H1 (cell line): ENCODE results near the gene MRC2. TPM values are rescaled to one million over a fixed set of nuclear protein-coding genes. Genes with fewer than 3 reads are reported as not detected.

Experiments
- CTCF ChIA-PET: fragments of 300-600 bp; sonication (Branson Sonifier 250); formaldehyde crosslinking; loops from one replicate; lab custom pipeline; 2021; ENCODE audit not compliant: partially characterized antibody; lab: Charles Lee
- POLR2A ChIA-PET: fragments of 300-600 bp; sonication (Branson Sonifier 250); formaldehyde crosslinking; loops from one replicate; lab custom pipeline; 2021; ENCODE audit warnings: inconsistent platforms; ENCODE audit not compliant: partially characterized antibody; lab: Charles Lee
- DNase-seq, 2 experiments: peaks; one replicate each; pipeline versions ENCODE4 v3.0.0 to v3.0.0-alpha.2; 2010 to 2022; ENCODE audit warnings: low spot score in 2 of 2, low read depth in 1 of 2, mixed read lengths in 1 of 2
- FAIRE-seq: peaks from 2 replicates; lab custom pipeline; 2011; peaks lifted over from hg19 to GRCh38; lab: Jason Lieb, UNC
- H2AFZ ChIP-seq: 2 replicates; pipeline ENCODE4 v1.8.1; 2012; ENCODE audit warnings: low read length, inconsistent platforms
- H2AK5ac ChIP-seq: 2 replicates; pipeline ENCODE4 v1.6.1; 2013; ENCODE audit warnings: low read depth, low read length
- H2BK120ac ChIP-seq: replicated peaks from 2 replicates; pipeline ENCODE3; 2013; ENCODE audit warnings: low read depth, low read length, inconsistent platforms
- H2BK12ac ChIP-seq: 2 replicates; pipeline ENCODE4 v1.6.1; 2013; ENCODE audit warnings: low read depth, low read length
- H2BK15ac ChIP-seq: 2 replicates; pipeline ENCODE4 v1.6.1; 2013; ENCODE audit warnings: low read length
- H2BK20ac ChIP-seq: 2 replicates; pipeline ENCODE4 v1.6.1; 2013; ENCODE audit warnings: low read length
- H2BK5ac ChIP-seq: 2 replicates; pipeline ENCODE4 v1.6.1; 2013; ENCODE audit warnings: low read depth, low read length
- H3K14ac ChIP-seq: 2 replicates; pipeline ENCODE4 v1.6.1; 2013; ENCODE audit warnings: inconsistent platforms; ENCODE audit not compliant: insufficient read length
- H3K18ac ChIP-seq: 2 replicates; pipeline ENCODE4 v1.6.1; 2013; ENCODE audit warnings: low read length; ENCODE audit errors: extremely low read depth
- H3K23ac ChIP-seq: 2 replicates; pipeline ENCODE4 v1.6.1; 2013; ENCODE audit warnings: inconsistent platforms; ENCODE audit not compliant: insufficient read length
- H3K23me2 ChIP-seq: 2 replicates; pipeline ENCODE4 v1.6.1; 2013; ENCODE audit warnings: low read depth, low read length
- H3K27ac ChIP-seq: 2 replicates; pipeline ENCODE4 v1.6.1; 2011; ENCODE audit warnings: low read depth, low read length, inconsistent platforms
- H3K27me3 ChIP-seq, 4 experiments: replicated peaks in 1 of 4; 1 replicate in 1 of 4; 2 replicates in 3 of 4; pipeline versions ENCODE4 v1.6.1 to v1.8.1; 2011 to 2013; ENCODE audit warnings: low read length in 3 of 4, mild to moderate bottlenecking in 3 of 4, inconsistent platforms in 2 of 4, mixed read lengths in 2 of 4, moderate library complexity in 1 of 4; ENCODE audit not compliant: control insufficient read depth in 3 of 4, insufficient read depth in 3 of 4; ENCODE audit errors: extremely low read depth in 1 of 4
- H3K36me3 ChIP-seq, 4 experiments: 2 replicates each; pipeline versions ENCODE4 v1.6.1 to v1.8.1; 2011 to 2013; ENCODE audit warnings: mild to moderate bottlenecking in 4 of 4, low read length in 3 of 4, moderate library complexity in 2 of 4, control low read depth in 1 of 4, inconsistent platforms in 1 of 4; ENCODE audit not compliant: insufficient read depth in 4 of 4, control insufficient read depth in 2 of 4
- H3K4ac ChIP-seq: replicated peaks from 2 replicates; pipeline ENCODE3; 2013; ENCODE audit warnings: low read length, low read depth, mixed read lengths, inconsistent platforms; ENCODE audit not compliant: insufficient read length
- H3K4me1 ChIP-seq, 4 experiments: replicated peaks in 1 of 4; 1 replicate in 1 of 4; 2 replicates in 3 of 4; pipeline versions ENCODE4 v1.6.1 to v1.8.1; 2011 to 2013; ENCODE audit warnings: low read length in 3 of 4, inconsistent platforms in 2 of 4, mixed read lengths in 1 of 4; ENCODE audit not compliant: insufficient read depth in 4 of 4, control insufficient read depth in 3 of 4
- H3K4me2 ChIP-seq, 2 experiments: 2 replicates each; pipeline versions ENCODE4 v1.6.1 to v1.8.1; 2011 to 2013; ENCODE audit warnings: low read depth in 2 of 2, low read length in 2 of 2, control low read depth in 1 of 2, inconsistent platforms in 1 of 2, mild to moderate bottlenecking in 1 of 2; ENCODE audit not compliant: insufficient read depth in 1 of 2
- H3K4me3 ChIP-seq, 4 experiments: fragments of 200-600, 300-600 bp in 1 of 4; sonication (generic), shearing (Covaris generic), sonication (Bioruptor Twin) in 1 of 4; 2 replicates each; pipeline versions ENCODE4 v1.5.1 to v1.8.1; 2011 to 2016; ENCODE audit warnings: low read length in 4 of 4, low read depth in 3 of 4, control low read depth in 2 of 4, inconsistent platforms in 2 of 4, mild to moderate bottlenecking in 2 of 4, mixed read lengths in 1 of 4, moderate library complexity in 1 of 4; ENCODE audit not compliant: insufficient read depth in 2 of 4; ENCODE audit errors: extremely low read depth in 1 of 4
- H3K56ac ChIP-seq: replicated peaks from 2 replicates; pipeline ENCODE3; 2013; ENCODE audit warnings: low read depth, mild to moderate bottlenecking, mixed read lengths, low read length, inconsistent platforms; ENCODE audit not compliant: insufficient read length
- H3K79me1 ChIP-seq: 2 replicates; pipeline ENCODE4 v1.6.1; 2013; ENCODE audit warnings: low read depth, low read length, control low read depth
- H3K79me2 ChIP-seq, 2 experiments: 2 replicates each; pipeline versions ENCODE4 v1.6.1 to v1.8.1; 2012 to 2013; ENCODE audit warnings: low read length in 2 of 2, mild to moderate bottlenecking in 2 of 2, inconsistent platforms in 1 of 2; ENCODE audit not compliant: insufficient read depth in 2 of 2, control insufficient read depth in 1 of 2
- H3K9ac ChIP-seq, 4 experiments: replicated peaks in 1 of 4; 1 replicate in 1 of 4; 2 replicates in 3 of 4; pipeline versions ENCODE4 v1.6.1 to v1.8.1; 2011 to 2013; ENCODE audit warnings: low read depth in 3 of 4, low read length in 3 of 4, control low read depth in 2 of 4, mild to moderate bottlenecking in 2 of 4, moderate library complexity in 2 of 4, inconsistent platforms in 1 of 4; ENCODE audit errors: extremely low read depth in 1 of 4
- H3K9me3 ChIP-seq, 2 experiments: 2 replicates each; pipeline versions ENCODE4 v1.6.1 to v1.8.1; 2012 to 2013; ENCODE audit warnings: mild to moderate bottlenecking in 2 of 2, moderate library complexity in 2 of 2, control low read depth in 1 of 2, inconsistent platforms in 1 of 2, low read depth in 1 of 2, low read length in 1 of 2, mixed read lengths in 1 of 2; ENCODE audit not compliant: insufficient read depth in 2 of 2
- H4K20me1 ChIP-seq, 2 experiments: replicated peaks in 1 of 2; 2 replicates each; pipeline versions ENCODE3 to v1.8.1; 2011 to 2013; ENCODE audit warnings: inconsistent platforms in 2 of 2, low read length in 2 of 2, mild to moderate bottlenecking in 1 of 2; ENCODE audit not compliant: insufficient read depth in 2 of 2, control insufficient read depth in 1 of 2
- H4K5ac ChIP-seq: 2 replicates; pipeline ENCODE4 v1.6.1; 2013; ENCODE audit warnings: low read length, low read depth, mixed read lengths, inconsistent platforms; ENCODE audit not compliant: insufficient read length
- H4K8ac ChIP-seq: 2 replicates; pipeline ENCODE4 v1.8.0; 2013; ENCODE audit warnings: mild to moderate bottlenecking, moderate library complexity, low read length, inconsistent platforms; ENCODE audit not compliant: insufficient read depth; ENCODE audit errors: extremely low read depth
- H4K91ac ChIP-seq: replicated peaks from 2 replicates; pipeline ENCODE3; 2013; ENCODE audit warnings: low read length, mixed read lengths, inconsistent platforms; ENCODE audit not compliant: insufficient read length
- ASH2L ChIP-seq: fragments of 200-600, 300-600 bp; sonication (generic); IDR thresholded peaks from one replicate; pipeline ENCODE4 v1.7.1; 2017; ENCODE audit warnings: low read length
- BACH1 ChIP-seq: IDR thresholded peaks from 2 replicates; pipeline ENCODE4 v1.6.1; 2012; ENCODE audit warnings: low read length, improper control_type of control experiment
- CTBP2 ChIP-seq: IDR thresholded peaks from 2 replicates; pipeline ENCODE4 v1.7.0; 2011; ENCODE audit warnings: borderline replicate concordance, mild to moderate bottlenecking, moderate library complexity, mixed read lengths, low read length; ENCODE audit not compliant: insufficient read depth, insufficient read length
- FOSL1 ChIP-seq: IDR thresholded peaks from 2 replicates; pipeline ENCODE4 v1.6.1; 2011; ENCODE audit warnings: mild to moderate bottlenecking, low read depth, low read length, moderate library complexity; ENCODE audit not compliant: insufficient read depth
- HDAC2 ChIP-seq, 2 experiments: fragments of 300-600 bp in 1 of 2; sonication (generic) in 1 of 2; IDR thresholded peaks; 2 replicates each; pipeline ENCODE4 v1.6.1; 2011 to 2012; ENCODE audit warnings: low read depth in 2 of 2, low read length in 2 of 2, mild to moderate bottlenecking in 2 of 2, moderate library complexity in 2 of 2, borderline replicate concordance in 1 of 2, inconsistent platforms in 1 of 2
- JUND ChIP-seq: IDR thresholded peaks from 2 replicates; pipeline ENCODE4 v1.6.1; 2011; ENCODE audit warnings: mild to moderate bottlenecking, improper control_type of control experiment, low read length
- KDM5A ChIP-seq: fragments of 200-600 bp; IDR thresholded peaks from 2 replicates; pipeline ENCODE4 v1.7.1; 2012; ENCODE audit warnings: mild to moderate bottlenecking, low read length, inconsistent platforms, mixed read lengths
- RFX5 ChIP-seq: IDR thresholded peaks from 2 replicates; pipeline ENCODE4 v1.6.1; 2011; ENCODE audit warnings: low read depth, low read length, improper control_type of control experiment, borderline replicate concordance
- SAP30 ChIP-seq: fragments of 300-600 bp; sonication (generic); IDR thresholded peaks from 2 replicates; pipeline ENCODE4 v1.7.1; 2012; ENCODE audit warnings: low read length, moderate library complexity, mild to moderate bottlenecking, inconsistent platforms; ENCODE audit not compliant: insufficient read depth, insufficient replicate concordance
- SIN3A ChIP-seq, 2 experiments: IDR thresholded peaks in 1 of 2; conservative IDR thresholded peaks in 1 of 2; 2 replicates each; pipeline ENCODE4 v1.6.1; 2011 to 2012; ENCODE audit warnings: low read length in 2 of 2, improper control_type of control experiment in 1 of 2, low read depth in 1 of 2, mild to moderate bottlenecking in 1 of 2
- SIRT6 ChIP-seq: IDR thresholded peaks from one replicate; pipeline ENCODE4 v1.7.1; 2012; ENCODE audit warnings: low read length, inconsistent platforms
- SIX5 ChIP-seq: IDR thresholded peaks from 2 replicates; pipeline ENCODE4 v1.6.1; 2011; ENCODE audit warnings: mild to moderate bottlenecking, low read depth, low read length
- WGBS, 2 experiments: shearing (Covaris generic) in 1 of 2; methylation state at CpG; one replicate each; pipeline versions ENCODE4 v1.1.6 to v1.1.7; 2013 to 2015; ENCODE audit warnings: low lambda C conversion rate in 2 of 2, mixed read lengths in 2 of 2, inconsistent platforms in 1 of 2, low coverage in 1 of 2, missing lambda C conversion rate in 1 of 2; ENCODE audit not compliant: insufficient replicate concordance in 2 of 2, insufficient coverage in 1 of 2, insufficient read length in 1 of 2; ENCODE audit errors: extremely low coverage in 1 of 2, missing lambda C conversion rate in 1 of 2; 5-methylcytosine and 5-hydroxymethylcytosine counted together
- polyA plus RNA-seq, 7 experiments: library from polyadenylated mRNA; depleted of rRNA in 3 of 7; stranded (reverse) in 5 of 7; unstranded in 2 of 7; fragments of >200 nt in 5 of 7; fragments of 200-250 nt in 2 of 7; gene quantifications; 1 replicate in 5 of 7; 2 replicates in 1 of 7; 4 replicates in 1 of 7; pipeline versions ENCODE4 v1.2.1 to v1.2.3, GENCODE V29; 2011 to 2013; ENCODE audit warnings: missing spikeins in 2 of 7, mixed read lengths in 2 of 7
- total RNA-seq: library from RNA; stranded (reverse); fragmentation: NEBNext Ultra II Directional; extraction: Animal tissue kit (Norgen Biotek cat#: 25700); gene quantifications from 2 replicates; pipeline ENCODE4 v1.2.1, GENCODE V29; 2021

The MRC2 gene
- total and polyA plus RNA-seq, 2 of the 8 experiments (the other 6 are each of a cell fraction or from before 2014, with no cell fraction given) = 7.0 to 24.2 TPM

DNA sequence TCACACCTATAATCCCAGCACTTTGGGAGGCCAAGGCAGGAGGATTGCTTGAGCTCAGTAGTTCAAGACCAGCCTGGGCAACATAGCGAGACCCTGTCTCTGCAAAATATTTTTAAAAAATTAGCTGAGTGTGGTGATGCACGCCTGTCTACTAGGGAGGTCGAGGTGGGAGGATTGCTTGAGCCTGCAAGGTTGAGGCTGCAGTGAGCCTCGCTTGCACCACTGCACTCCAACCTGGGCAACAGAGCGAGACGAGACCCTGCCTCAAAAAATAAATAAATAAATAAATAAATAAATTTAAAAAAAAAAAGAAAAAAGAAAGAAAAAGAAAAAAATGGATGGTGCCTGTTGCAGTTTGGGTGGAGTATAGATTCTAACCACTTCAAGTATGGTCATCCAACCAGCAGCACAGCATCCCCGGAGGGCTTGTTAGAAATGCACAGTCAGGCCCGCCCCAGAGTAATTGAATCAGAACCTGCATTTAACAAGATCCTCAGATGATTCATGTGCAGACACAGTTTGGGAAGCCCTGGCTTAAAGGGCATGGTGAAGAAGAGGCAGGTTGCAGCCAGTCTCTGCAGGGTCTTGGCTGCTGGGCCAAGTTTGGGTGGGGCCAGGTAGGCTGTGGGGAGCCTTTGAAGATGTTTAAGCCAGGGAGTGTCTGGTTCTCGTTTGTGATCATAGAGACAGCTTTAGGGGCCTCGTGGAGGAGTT lies 40.8 kb downstream of the MRC2 start:
- no peaks in the 10 kb centered on the region for H3K79me1 ChIP-seq
- no peak overlapping the region for H2AK5ac ChIP-seq
- DNase-seq (no peak), FAIRE-seq (no peak)
- no peak overlapping the region for H3K56ac ChIP-seq
- H3K79me2 ChIP-seq = no peaks in the 10 kb centered on the region
- H3K4me1 ChIP-seq = no peaks in the 10 kb centered on the region; a peak in 2 of 7 replicates
- CTCF ChIA-PET = interaction anchor here (1.3 to 1.4 kb wide), 2 partner anchors 28 to 32 kb away, joined by 3 to 4 read pairs; no protein-coding TSS in a partner anchor
- no peak overlapping the region for H3K14ac ChIP-seq
- H2BK5ac ChIP-seq = 0 out of 2 replicates have a peak overlapping the region, but pooled peaks have one; percentile 44
- H3K18ac ChIP-seq = no peak overlapping the region
- H3K4me3 ChIP-seq = no peak overlapping the region
- no peak overlapping the region for H2BK15ac ChIP-seq
- WGBS, 2 experiments = 85% methylated on average over 10 of the region's 10 CpGs; no CpG with 5 or more reads in 1 of the 2 experiments
- no peaks in the 10 kb centered on the region for H3K27me3 ChIP-seq
- H3K4me2 ChIP-seq = no peak overlapping the region
- H2BK120ac ChIP-seq = no peak overlapping the region
- no peak overlapping the region for H4K8ac ChIP-seq
- no peak overlapping the region for H3K9ac ChIP-seq
- no peak overlapping the region for H3K23ac ChIP-seq
- H2BK12ac ChIP-seq = no peak overlapping the region
- H4K91ac ChIP-seq = no peak overlapping the region
- H4K5ac ChIP-seq = no peak overlapping the region
- no peaks in the 10 kb centered on the region for H3K9me3 ChIP-seq
- POLR2A ChIA-PET = interaction anchor here (0.6 kb wide), 1 partner anchor 213 kb away, joined by 3 read pairs; no protein-coding TSS in a partner anchor
- H2BK20ac ChIP-seq = no peak overlapping the region
- H2AFZ ChIP-seq = no peak overlapping the region
- H3K4ac ChIP-seq = no peak overlapping the region
- H4K20me1 ChIP-seq = no peaks in the 10 kb centered on the region
- H3K23me2 ChIP-seq = no peaks in the 10 kb centered on the region
- no peaks in the 10 kb centered on the region; a peak in 1 of 8 replicates for H3K36me3 ChIP-seq
- H3K27ac ChIP-seq = no peak overlapping the region
- no peak for TF ChIP-seq SAP30
- no peak for TF ChIP-seq SIRT6
- TF ChIP-seq HDAC2 (IDR thresholded peaks at IDR 0.05; ENCODE audit: borderline replicate concordance in 1 of 2, low read depth in 2 of 2, low read length in 2 of 2) = no peak
- TF ChIP-seq FOSL1 = no peak
- no peak for TF ChIP-seq RFX5
- no peak for TF ChIP-seq SIN3A (conservative IDR thresholded peaks at IDR 0.05 in 1 of 2, IDR thresholded peaks at IDR 0.05 in 1 of 2; ENCODE audit: low read depth in 1 of 2, low read length in 2 of 2)
- no peak for TF ChIP-seq CTBP2
- no peak for TF ChIP-seq BACH1
- TF ChIP-seq JUND = no peak
- no peak for TF ChIP-seq KDM5A
- no peak for TF ChIP-seq ASH2L
- no peak for TF ChIP-seq SIX5
